ENCODE measurements around the gene MID1.

GRCh38 chrX:10568428-10568827 is 52.0 kb downstream of the MID1 start:
- no peak for TF ChIP-seq POLR2A (IDR thresholded peaks at IDR 0.05)
- TF ChIP-seq CTCF (IDR thresholded peaks at IDR 0.05) = no peak
- no peak for TF ChIP-seq POLR2AphosphoS5 (IDR thresholded peaks at IDR 0.05)

Data from breast epithelium (tissue), 3 donors.